Measurements from ENCODE around the gene PDE6B.

DNA sequence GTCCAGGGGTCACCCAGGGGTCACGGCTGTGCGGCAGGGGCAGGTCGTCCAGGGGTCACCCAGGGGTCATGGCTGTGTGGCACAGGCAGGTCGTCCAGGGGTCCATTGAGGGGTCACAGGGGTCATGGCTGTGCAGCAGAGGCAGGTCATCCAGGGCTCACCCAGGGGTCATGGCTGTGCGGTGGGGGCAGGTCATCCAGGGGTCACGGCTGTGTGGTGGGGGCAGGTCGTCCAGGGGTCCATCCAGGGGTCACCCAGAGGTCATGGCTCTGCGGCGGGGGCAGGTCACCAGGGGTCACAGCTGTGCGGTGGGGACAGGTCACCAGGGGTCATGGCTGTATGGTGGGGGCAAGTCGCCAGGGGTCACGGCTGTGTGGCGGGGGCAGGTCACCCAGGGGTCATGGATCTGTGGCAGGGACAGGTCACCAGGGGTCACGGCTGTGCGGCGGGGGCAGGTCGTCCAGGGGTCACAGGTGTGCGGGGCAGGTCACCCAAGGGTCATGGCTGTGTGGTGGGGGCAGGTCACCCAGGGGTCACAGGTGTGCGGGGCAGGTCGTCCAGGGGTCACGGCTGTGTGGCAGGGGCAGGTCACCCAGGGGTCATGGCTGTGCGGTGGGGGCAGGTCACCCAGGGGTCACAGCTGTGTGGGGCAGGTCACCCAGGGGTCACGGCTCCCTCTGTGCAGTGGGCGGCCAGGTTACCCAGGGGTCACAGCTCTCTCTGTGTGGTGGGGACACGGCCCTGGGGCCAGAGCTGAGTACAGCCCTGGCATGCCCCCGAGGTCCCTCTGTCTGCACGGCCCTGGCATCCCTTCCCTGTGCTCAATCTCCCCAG lies 32.7 kb downstream of the PDE6B start:
- TF ChIP-seq CTCF (IDR thresholded peaks at IDR 0.05), result no peak
- no peak for TF ChIP-seq POLR2AphosphoS5 (IDR thresholded peaks at IDR 0.05; ENCODE audit: insufficient read depth in 1 of 2, low read depth in 1 of 2)
